A673 (cell line): Measurements from ENCODE around the gene TAS2R42.

Experiments used
- EZH2 ChIP-seq: fragments of 200-600 bp; sonication (generic); IDR thresholded peaks from 2 replicates; pipeline ENCODE4 v1.6.1; 2017; ENCODE audit warnings: borderline replicate concordance, low read depth, mild to moderate bottlenecking, mixed read lengths, antibody characterized with exemption, low read length; ENCODE audit not compliant: poor library complexity, severe bottlenecking
- TF ChIP-seq, protein P1 (sequence below): fragments of 300-800, 200-600 bp; sonication (generic); conservative IDR thresholded peaks from 2 replicates; pipeline ENCODE4 v1.5.1; 2017; ENCODE audit warnings: low read depth, mild to moderate bottlenecking, antibody characterized with exemption, low read length, moderate library complexity, mixed read lengths

DNA sequence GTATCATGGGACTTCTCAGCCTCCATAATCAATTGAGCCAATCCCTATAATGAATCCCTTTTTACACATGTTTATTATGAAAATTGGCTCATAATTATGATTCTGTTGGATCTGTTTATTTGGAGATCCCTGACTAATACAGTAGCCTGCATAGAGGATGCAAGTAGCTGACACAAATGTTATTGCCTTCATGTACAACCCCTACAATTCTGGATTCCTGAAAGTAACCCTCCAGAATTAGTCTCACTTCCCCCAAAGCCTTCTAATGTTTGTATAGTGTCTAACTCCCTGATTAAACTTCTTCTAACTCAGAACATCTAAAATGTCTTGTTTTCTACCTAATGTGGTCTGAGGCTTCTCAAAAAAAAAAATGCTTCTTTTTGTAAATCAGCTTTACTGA is 22.4 kb downstream of the TAS2R42 start:
- TF ChIP-seq, protein P1, sequence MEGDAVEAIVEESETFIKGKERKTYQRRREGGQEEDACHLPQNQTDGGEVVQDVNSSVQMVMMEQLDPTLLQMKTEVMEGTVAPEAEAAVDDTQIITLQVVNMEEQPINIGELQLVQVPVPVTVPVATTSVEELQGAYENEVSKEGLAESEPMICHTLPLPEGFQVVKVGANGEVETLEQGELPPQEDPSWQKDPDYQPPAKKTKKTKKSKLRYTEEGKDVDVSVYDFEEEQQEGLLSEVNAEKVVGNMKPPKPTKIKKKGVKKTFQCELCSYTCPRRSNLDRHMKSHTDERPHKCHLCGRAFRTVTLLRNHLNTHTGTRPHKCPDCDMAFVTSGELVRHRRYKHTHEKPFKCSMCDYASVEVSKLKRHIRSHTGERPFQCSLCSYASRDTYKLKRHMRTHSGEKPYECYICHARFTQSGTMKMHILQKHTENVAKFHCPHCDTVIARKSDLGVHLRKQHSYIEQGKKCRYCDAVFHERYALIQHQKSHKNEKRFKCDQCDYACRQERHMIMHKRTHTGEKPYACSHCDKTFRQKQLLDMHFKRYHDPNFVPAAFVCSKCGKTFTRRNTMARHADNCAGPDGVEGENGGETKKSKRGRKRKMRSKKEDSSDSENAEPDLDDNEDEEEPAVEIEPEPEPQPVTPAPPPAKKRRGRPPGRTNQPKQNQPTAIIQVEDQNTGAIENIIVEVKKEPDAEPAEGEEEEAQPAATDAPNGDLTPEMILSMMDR, result no peak
- TF ChIP-seq EZH2, result no peak
